IPS-11a (cell line): Measurements from ENCODE around the gene CBFA2T3.

Experiments
- H3K4me3 ChIP-seq: one replicate; pipeline ENCODE4 v1.5.1; 2013; ENCODE audit warnings: low read depth, low read length, control low read depth

CBFA2T3 gene

GRCh38 chr16:88999457-89000206 is 22.6 kb upstream of the CBFA2T3 start:
- no peak overlapping the region for H3K4me3 ChIP-seq

- H3K4me3 ChIP-seq, result no peak overlapping the region
Observed at GRCh38 chr16:88995746-88996535, 18.9 kb upstream of the CBFA2T3 start.

- no peak overlapping the region for H3K4me3 ChIP-seq
Observed at GRCh38 chr16:88995194-88995593, 18.2 kb upstream of the CBFA2T3 start.

GRCh38 chr16:88994695-88995094 is 17.7 kb upstream of the CBFA2T3 start:
- no peak overlapping the region for H3K4me3 ChIP-seq

- no peak overlapping the region for H3K4me3 ChIP-seq
Observed at GRCh38 chr16:88993946-88994600, 17.1 kb upstream of the CBFA2T3 start.

- no peak overlapping the region for H3K4me3 ChIP-seq
Observed at GRCh38 chr16:88993166-88993761, 16.3 kb upstream of the CBFA2T3 start.

- no peak overlapping the region for H3K4me3 ChIP-seq
Observed at GRCh38 chr16:88992351-88993165, 15.6 kb upstream of the CBFA2T3 start.

- no peak overlapping the region for H3K4me3 ChIP-seq
Observed at GRCh38 chr16:88991813-88992350, 14.9 kb upstream of the CBFA2T3 start.

- H3K4me3 ChIP-seq, result no peak overlapping the region
Observed at GRCh38 chr16:88989852-88990547, 13.0 kb upstream of the CBFA2T3 start.

- no peak overlapping the region for H3K4me3 ChIP-seq
Observed at GRCh38 chr16:88988980-88989811, 12.2 kb upstream of the CBFA2T3 start.

GRCh38 chr16:88985521-88985920 is 8.5 kb upstream of the CBFA2T3 start:
- no peak overlapping the region for H3K4me3 ChIP-seq

GRCh38 chr16:88983771-88984687 is 7.0 kb upstream of the CBFA2T3 start:
- no peak overlapping the region for H3K4me3 ChIP-seq

- H3K4me3 ChIP-seq, result no peak overlapping the region
Observed at GRCh38 chr16:88983165-88983564, 6.2 kb upstream of the CBFA2T3 start.

GRCh38 chr16:88982286-88983084 is 5.5 kb upstream of the CBFA2T3 start:
- H3K4me3 ChIP-seq, result no peak overlapping the region

GRCh38 chr16:88979353-88980015 is 2.5 kb upstream of the CBFA2T3 start:
- no peak overlapping the region for H3K4me3 ChIP-seq

GRCh38 chr16:88978608-88979346 is 1.8 kb upstream of the CBFA2T3 start:
- H3K4me3 ChIP-seq, result no peak overlapping the region
